HL-60 (cell line): ENCODE data around the gene CNIH2.
"Not testable (repeated sequence)": the region's sequence is repeated elsewhere in the genome, so short reads cannot be mapped to it uniquely, and the experiment has no call there.

Experiments
- DNase-seq, 2 experiments: peaks; one replicate each; pipeline ENCODE4 v3.0.0-alpha.2; 2010 to 2020; ENCODE audit warnings: low read depth in 1 of 2, low spot score in 1 of 2
- H3K27ac ChIP-seq: fragments of 250-450 bp; sonication (Bioruptor Pico); replicated peaks from 2 replicates; pipeline ENCODE4 v1.5.1; 2020; ENCODE audit warnings: mild to moderate bottlenecking, moderate library complexity
- H3K27me3 ChIP-seq: fragments of 250-450 bp; sonication (Bioruptor Pico); 2 replicates; pipeline ENCODE4 v1.5.1; 2021; ENCODE audit warnings: mild to moderate bottlenecking, moderate library complexity; ENCODE audit not compliant: insufficient read depth, poor library complexity, severe bottlenecking
- H3K4me3 ChIP-seq: replicated peaks from 2 replicates; pipeline ENCODE4 v1.5.1; 2011; ENCODE audit warnings: mild to moderate bottlenecking, control low read depth, low read length; ENCODE audit not compliant: insufficient read depth
- GABPA ChIP-seq: IDR thresholded peaks from 2 replicates; pipeline ENCODE4 v1.6.1; 2012; ENCODE audit warnings: low read depth
- POLR2AphosphoS5 ChIP-seq: IDR thresholded peaks from 2 replicates; pipeline ENCODE4 v1.6.1; 2012; ENCODE audit warnings: low read depth
- SPI1 ChIP-seq: IDR thresholded peaks from 2 replicates; pipeline ENCODE4 v1.6.1; 2012; ENCODE audit warnings: low read depth, mild to moderate bottlenecking, borderline replicate concordance
- TF ChIP-seq, protein P1 (sequence below): IDR thresholded peaks from one replicate; pipeline ENCODE4 v1.5.1; 2011; ENCODE audit warnings: low read length, control low read depth, inconsistent platforms; ENCODE audit not compliant: insufficient read depth
- TF ChIP-seq, protein P2 (sequence below): IDR thresholded peaks from 2 replicates; pipeline ENCODE4 v1.6.1; 2012; ENCODE audit warnings: low read depth; ENCODE audit not compliant: insufficient replicate concordance

The CNIH2 gene

DNA sequence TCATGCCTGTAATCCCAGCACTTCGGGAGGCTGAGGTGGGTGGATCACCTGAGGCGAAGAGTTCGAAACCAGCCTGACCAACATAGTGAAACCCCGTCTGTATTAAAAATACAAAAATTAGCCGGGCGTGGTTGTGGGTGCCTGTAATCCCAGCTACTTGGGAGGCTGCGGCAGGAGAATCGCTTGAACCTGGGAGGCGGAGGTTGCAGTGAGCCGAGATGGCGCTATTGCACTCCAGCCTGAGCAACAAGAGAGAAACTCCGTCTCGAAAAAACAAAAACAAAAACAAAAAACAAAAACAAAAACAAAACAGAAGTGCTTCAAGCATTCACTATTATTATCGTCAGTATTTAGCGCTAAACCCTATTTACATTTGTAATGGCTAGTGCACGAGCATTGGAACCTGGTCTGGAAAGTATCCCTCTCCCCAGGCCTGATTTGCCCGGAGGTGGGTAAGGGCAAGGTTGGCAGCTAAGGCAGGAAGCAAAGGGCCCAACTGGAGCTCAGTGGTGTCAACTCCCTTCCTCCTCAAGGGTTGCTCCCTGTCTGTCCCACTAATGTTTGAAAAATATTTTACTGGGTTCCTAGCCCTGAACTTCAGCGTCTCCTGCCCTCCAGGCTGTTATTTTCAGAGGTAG is 32.9 kb downstream of the CNIH2 start:
- H3K4me3 ChIP-seq, DNase-seq, H3K27me3 ChIP-seq, H3K27ac ChIP-seq: not testable (repeated sequence)

DNA sequence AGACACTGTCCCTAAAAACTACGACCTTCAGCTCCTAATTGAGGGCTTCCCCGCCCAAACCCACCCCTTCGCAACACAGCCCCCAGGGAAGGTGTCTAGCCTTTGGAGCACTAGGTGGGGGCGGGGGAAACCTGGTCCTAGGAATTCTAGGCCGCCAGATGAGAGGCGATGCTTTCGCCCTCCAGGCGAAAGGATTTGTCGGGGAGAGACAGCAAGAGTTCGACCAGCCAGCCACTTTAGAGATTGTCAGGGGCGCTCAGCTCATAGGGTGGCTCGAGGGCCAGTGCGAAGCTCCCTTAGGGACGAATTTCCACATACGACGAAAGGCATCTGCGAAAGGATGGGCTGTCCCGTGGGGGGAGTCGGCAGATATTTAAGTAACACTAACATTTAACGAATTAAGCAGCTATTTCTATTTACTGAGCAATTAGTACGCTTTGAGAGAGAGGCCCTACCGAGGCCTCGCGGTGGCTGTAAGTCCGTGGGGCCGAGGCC is 33.5 kb downstream of the CNIH2 start:
- Histone ChIP-seq H3K27me3 (no peaks in the 10 kb centered on the region), H3K4me3 (peak overlapping the region; percentile 40), H3K27ac (peak overlapping the region; percentile 46; the same call in 1 of the 2 replicates)
- TF ChIP-seq, protein P1, sequence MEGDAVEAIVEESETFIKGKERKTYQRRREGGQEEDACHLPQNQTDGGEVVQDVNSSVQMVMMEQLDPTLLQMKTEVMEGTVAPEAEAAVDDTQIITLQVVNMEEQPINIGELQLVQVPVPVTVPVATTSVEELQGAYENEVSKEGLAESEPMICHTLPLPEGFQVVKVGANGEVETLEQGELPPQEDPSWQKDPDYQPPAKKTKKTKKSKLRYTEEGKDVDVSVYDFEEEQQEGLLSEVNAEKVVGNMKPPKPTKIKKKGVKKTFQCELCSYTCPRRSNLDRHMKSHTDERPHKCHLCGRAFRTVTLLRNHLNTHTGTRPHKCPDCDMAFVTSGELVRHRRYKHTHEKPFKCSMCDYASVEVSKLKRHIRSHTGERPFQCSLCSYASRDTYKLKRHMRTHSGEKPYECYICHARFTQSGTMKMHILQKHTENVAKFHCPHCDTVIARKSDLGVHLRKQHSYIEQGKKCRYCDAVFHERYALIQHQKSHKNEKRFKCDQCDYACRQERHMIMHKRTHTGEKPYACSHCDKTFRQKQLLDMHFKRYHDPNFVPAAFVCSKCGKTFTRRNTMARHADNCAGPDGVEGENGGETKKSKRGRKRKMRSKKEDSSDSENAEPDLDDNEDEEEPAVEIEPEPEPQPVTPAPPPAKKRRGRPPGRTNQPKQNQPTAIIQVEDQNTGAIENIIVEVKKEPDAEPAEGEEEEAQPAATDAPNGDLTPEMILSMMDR, result peak; percentile 74
- TF ChIP-seq, protein P2, sequence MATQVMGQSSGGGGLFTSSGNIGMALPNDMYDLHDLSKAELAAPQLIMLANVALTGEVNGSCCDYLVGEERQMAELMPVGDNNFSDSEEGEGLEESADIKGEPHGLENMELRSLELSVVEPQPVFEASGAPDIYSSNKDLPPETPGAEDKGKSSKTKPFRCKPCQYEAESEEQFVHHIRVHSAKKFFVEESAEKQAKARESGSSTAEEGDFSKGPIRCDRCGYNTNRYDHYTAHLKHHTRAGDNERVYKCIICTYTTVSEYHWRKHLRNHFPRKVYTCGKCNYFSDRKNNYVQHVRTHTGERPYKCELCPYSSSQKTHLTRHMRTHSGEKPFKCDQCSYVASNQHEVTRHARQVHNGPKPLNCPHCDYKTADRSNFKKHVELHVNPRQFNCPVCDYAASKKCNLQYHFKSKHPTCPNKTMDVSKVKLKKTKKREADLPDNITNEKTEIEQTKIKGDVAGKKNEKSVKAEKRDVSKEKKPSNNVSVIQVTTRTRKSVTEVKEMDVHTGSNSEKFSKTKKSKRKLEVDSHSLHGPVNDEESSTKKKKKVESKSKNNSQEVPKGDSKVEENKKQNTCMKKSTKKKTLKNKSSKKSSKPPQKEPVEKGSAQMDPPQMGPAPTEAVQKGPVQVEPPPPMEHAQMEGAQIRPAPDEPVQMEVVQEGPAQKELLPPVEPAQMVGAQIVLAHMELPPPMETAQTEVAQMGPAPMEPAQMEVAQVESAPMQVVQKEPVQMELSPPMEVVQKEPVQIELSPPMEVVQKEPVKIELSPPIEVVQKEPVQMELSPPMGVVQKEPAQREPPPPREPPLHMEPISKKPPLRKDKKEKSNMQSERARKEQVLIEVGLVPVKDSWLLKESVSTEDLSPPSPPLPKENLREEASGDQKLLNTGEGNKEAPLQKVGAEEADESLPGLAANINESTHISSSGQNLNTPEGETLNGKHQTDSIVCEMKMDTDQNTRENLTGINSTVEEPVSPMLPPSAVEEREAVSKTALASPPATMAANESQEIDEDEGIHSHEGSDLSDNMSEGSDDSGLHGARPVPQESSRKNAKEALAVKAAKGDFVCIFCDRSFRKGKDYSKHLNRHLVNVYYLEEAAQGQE, result no peak
- DNase-seq, result no peak

DNA sequence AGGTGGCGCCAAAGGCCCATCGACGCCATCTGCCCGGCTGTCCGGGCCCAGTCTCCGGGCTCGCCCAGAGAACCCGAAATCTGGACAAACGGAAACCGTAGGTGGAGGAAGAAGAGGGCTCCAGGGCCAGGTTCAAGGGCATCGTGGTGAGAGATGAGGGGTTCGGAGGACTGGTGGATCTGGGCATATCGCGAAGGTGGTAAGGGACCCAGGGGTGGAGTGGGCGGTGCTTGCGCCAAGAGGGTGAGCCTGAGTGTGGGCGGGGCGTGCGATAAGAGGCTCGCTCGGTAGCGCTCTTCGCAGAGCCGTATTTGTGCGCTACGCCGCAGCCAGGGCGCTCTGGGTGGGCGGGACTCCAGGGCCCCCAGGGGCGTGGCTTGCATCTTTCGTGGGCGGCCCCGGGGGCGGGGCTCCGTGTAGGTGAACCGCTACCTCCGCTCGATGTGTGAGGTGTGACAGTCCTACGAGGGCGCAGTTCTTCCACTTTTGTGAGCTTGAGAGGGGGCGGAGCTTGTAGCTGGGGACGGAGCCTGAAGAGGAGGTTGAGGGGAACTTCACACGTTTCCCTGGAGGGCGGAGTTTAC is 34.1 kb downstream of the CNIH2 start:
- DNase-seq, result peak; percentile 79 to 91
- no peaks in the 10 kb centered on the region for H3K27me3 ChIP-seq
- peak overlapping the region; percentile 40 for H3K4me3 ChIP-seq
- peak overlapping the region; percentile 46 for H3K27ac ChIP-seq
- no peak for TF ChIP-seq GABPA

DNA sequence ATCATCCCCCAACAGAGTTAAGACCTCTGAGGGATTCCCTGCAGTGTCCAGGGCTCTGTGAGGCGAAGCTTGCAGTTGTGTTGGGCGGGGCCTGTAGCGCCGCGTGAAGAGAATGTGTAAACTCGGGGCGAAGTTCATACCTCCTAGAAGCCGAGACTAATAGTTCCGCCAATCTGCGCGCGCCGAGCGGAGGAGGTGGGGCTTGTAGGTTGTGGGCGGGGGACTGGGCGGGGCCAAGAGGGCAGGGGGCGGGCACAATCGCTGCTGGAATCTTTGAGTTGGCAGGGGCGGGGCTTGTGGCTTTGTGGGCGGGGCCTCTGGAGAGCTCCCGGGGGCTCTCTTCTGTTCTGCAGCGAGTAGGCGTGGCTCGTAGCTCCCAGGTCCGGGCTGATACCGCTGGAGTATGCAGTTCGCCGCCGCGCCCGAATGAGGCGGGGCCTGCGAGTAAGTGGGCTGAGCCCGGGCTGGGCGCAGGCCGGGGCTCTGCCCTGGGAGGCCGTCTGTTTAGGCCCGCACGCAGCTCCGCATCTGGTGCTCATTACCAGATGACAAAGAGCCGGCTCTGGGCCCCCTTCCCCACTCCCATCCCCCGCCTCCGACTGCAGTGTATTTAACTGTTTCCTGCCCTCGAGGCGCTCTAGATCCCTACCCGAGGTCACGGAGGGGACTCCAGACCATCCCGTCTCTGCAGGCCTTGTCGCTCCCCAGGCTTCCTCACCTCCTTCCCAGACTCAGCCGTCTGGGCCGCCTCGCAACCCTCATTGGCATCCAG is 34.8 kb downstream of the CNIH2 start:
- TF ChIP-seq GABPA (no peak), POLR2AphosphoS5 (no peak), SPI1 (no peak)
- TF ChIP-seq, protein P1, result no peak
- TF ChIP-seq, protein P2, result no peak
- peak; percentile 95 to 98 for DNase-seq
- H3K27me3 ChIP-seq, result no peaks in the 10 kb centered on the region
- peak overlapping the region; percentile 40 for H3K4me3 ChIP-seq
- H3K27ac ChIP-seq, result peak overlapping the region; percentile 46
